Type B pancreatic cell (in vitro differentiated cells): ENCODE results near the gene DTWD1. TPM values are rescaled to one million over a fixed set of nuclear protein-coding genes. Genes with fewer than 3 reads are reported as not detected.
"Not testable (repeated sequence)": the region's sequence is repeated elsewhere in the genome, so short reads cannot be mapped to it uniquely, and the experiment has no call there.

Experiments used
- DNase-seq: peaks from one replicate; pipeline ENCODE4 v3.0.0; 2021; ENCODE audit warnings: mixed read lengths; ENCODE audit not compliant: unreplicated experiment; ENCODE audit errors: extremely low spot score
- H3K27ac Mint-ChIP-seq: 2 replicates; pipeline ENCODE4 v1.8.0; 2021; ENCODE audit warnings: mild to moderate bottlenecking, mixed read lengths
- H3K27me3 Mint-ChIP-seq: 2 replicates; pipeline ENCODE4 v1.8.0; 2021; ENCODE audit warnings: mixed read lengths
- H3K36me3 Mint-ChIP-seq: 2 replicates; pipeline ENCODE4 v1.8.0; 2021; ENCODE audit warnings: mixed read lengths
- H3K4me1 Mint-ChIP-seq: one replicate; pipeline ENCODE4 v1.8.0; 2021; ENCODE audit warnings: mixed read lengths; ENCODE audit not compliant: unreplicated experiment
- H3K4me3 Mint-ChIP-seq: 2 replicates; pipeline ENCODE4 v1.8.0; 2021; ENCODE audit warnings: mild to moderate bottlenecking, mixed read lengths
- H3K9me3 Mint-ChIP-seq: 2 replicates; pipeline ENCODE4 v1.8.0; 2021; ENCODE audit warnings: mixed read lengths
- CTCF ChIP-seq: fragments of 200-600 bp; sonication (generic); conservative IDR thresholded peaks from 2 replicates; pipeline ENCODE4 v1.5.0; 2021; ENCODE audit warnings: antibody characterized with exemption, mild to moderate bottlenecking
- long read RNA-seq: library from polyadenylated mRNA; unstranded; transcript quantifications from one replicate; pipeline ENCODE4 v2.0.0, GENCODE V29; 2020
- total RNA-seq: library from RNA; stranded (reverse); gene quantifications from 2 replicates; pipeline ENCODE4 v1.2.1, GENCODE V29; 2021; ENCODE audit warnings: low replicate concordance

The DTWD1 gene, protein sequence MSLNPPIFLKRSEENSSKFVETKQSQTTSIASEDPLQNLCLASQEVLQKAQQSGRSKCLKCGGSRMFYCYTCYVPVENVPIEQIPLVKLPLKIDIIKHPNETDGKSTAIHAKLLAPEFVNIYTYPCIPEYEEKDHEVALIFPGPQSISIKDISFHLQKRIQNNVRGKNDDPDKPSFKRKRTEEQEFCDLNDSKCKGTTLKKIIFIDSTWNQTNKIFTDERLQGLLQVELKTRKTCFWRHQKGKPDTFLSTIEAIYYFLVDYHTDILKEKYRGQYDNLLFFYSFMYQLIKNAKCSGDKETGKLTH
- 28.3 and 33.2 TPM in 2 replicates for total RNA-seq
- long read RNA-seq, full-length matches to known transcripts: 60 of 93 reads
- long read RNA-seq, partial matches to known transcripts: 6 of 93 reads
- long read RNA-seq, other reads (novel, unspliced or antisense): 27 of 93 reads

GRCh38 chr15:49620658-49621368 lies at the start of gene DTWD1, which contains the start of gene FAM227B:
Gene DTWD1 (plus strand): TSS chr15:49621048. CDS start chr15:49625168, 4,120 bp downstream.
Gene FAM227B (minus strand): TSS chr15:49620818. CDS start chr15:49615171, 5,647 bp downstream.
- Mint-ChIP-seq H3K9me3 (peaks cover 10% of the 10 kb centered on the region), H3K4me1 (peaks cover 19% of the 10 kb centered on the region), H3K36me3 (peaks cover 32% of the 10 kb centered on the region), H3K27me3 (no peaks in the 10 kb centered on the region), H3K27ac (peak within 1 kb of the TSS; percentile 98), H3K4me3 (peak within 1 kb of the TSS; percentile 97)
- peak; percentile 95 for DNase-seq
- peak; percentile 31 for TF ChIP-seq CTCF

DNA sequence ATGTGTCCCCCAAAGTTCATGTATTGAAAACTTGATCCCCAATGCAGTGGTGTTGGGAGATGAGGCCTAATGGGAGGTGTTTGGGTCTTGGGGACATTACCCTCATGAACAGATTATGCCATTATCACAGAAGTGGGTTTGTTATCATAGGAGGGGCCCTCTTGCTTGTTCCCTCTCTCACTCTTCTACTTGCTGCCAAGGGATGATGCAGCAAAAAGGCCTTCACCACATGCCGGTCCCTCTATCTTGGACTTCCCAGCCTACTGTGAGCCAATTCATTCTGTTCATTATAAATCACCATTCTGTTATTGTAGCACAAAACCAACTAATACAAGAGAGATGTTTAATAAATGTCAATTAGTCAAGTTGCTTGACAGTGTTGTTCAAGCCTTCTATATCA lies 47.4 kb upstream of the DTWD1 start:
- Mint-ChIP-seq H3K4me1 (no peaks in the 10 kb centered on the region), H3K36me3 (peaks cover 11% of the 10 kb centered on the region), H3K27ac (no peak overlapping the region), H3K9me3 (peaks cover 8% of the 10 kb centered on the region), H3K4me3 (no peak overlapping the region), H3K27me3 (no peaks in the 10 kb centered on the region)
- DNase-seq: no peak
- no peak for TF ChIP-seq CTCF

GRCh38 chr15:49589030-49589429 lies 31.8 kb upstream of the DTWD1 start:
- Mint-ChIP-seq H3K9me3 (peaks cover 7% of the 10 kb centered on the region), H3K27me3 (no peaks in the 10 kb centered on the region), H3K4me1 (no peaks in the 10 kb centered on the region), H3K36me3 (peaks cover 18% of the 10 kb centered on the region), H3K4me3 (no peak overlapping the region), H3K27ac (no peak overlapping the region)
- no peak for DNase-seq
- TF ChIP-seq CTCF: no peak

DNA sequence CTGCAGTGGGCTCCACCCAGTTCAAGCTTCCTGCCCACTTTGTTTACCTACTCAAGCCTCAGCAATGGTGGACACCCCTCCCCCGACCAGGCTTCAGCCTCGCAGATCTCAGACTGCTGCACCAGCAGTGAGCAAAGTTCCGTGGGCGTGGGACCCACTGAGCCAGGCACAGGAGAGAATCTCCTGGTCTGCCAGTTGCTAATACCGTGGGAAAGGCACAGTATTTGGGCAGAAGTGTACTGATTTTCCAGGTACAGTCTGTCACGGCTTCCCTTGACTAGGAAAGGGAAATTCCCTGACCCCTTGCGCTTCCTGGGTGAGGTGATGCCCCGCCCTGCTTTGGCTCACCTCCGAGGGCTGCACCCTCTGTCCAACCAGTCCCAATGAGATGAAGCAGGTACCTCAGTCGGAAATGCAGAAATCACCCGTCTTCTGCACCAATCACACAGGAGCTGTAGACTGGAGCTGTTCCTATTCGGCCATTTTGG lies 28.0 kb upstream of the DTWD1 start:
- Mint-ChIP-seq H3K9me3 (peaks cover 14% of the 10 kb centered on the region), H3K36me3 (peaks cover 11% of the 10 kb centered on the region)
- not testable (repeated sequence) for H3K27me3 Mint-ChIP-seq, H3K4me1 Mint-ChIP-seq, H3K27ac Mint-ChIP-seq, DNase-seq, H3K4me3 Mint-ChIP-seq

GRCh38 chr15:49604625-49605409 lies 16.0 kb upstream of the DTWD1 start:
- Mint-ChIP-seq H3K9me3 (peaks cover 14% of the 10 kb centered on the region), H3K27ac (no peak overlapping the region), H3K4me1 (no peaks in the 10 kb centered on the region), H3K36me3 (peaks cover 4% of the 10 kb centered on the region), H3K27me3 (no peaks in the 10 kb centered on the region), H3K4me3 (no peak overlapping the region)
- no peak for TF ChIP-seq CTCF
- no peak for DNase-seq
